ENCODE results near the gene MIEF1. TPM values are rescaled to one million over a fixed set of nuclear protein-coding genes. Genes with fewer than 3 reads are reported as not detected.

Gene MIEF1
- total RNA-seq, 1 donor from 2014 or later, result 59.4 TPM

- Mint-ChIP-seq H3K9me3 (no peaks in the 10 kb centered on the region), H3K36me3 (ENCODE audit: low read depth) (no peaks in the 10 kb centered on the region), H3K4me3 (no peak overlapping the region), H3K4me1 (ENCODE audit: low read depth) (peaks cover 16% of the 10 kb centered on the region), H3K27me3 (ENCODE audit: insufficient read depth) (peaks cover 2% of the 10 kb centered on the region), H3K27ac (no peak overlapping the region)
- intact Hi-C loops (cut with micrococcal nuclease), result no loop called here
- no peak for DNase-seq (ENCODE audit: low spot score)
Observed at GRCh38 chr22:39488563-39489083, 13.5 kb upstream of the MIEF1 start.

DNA sequence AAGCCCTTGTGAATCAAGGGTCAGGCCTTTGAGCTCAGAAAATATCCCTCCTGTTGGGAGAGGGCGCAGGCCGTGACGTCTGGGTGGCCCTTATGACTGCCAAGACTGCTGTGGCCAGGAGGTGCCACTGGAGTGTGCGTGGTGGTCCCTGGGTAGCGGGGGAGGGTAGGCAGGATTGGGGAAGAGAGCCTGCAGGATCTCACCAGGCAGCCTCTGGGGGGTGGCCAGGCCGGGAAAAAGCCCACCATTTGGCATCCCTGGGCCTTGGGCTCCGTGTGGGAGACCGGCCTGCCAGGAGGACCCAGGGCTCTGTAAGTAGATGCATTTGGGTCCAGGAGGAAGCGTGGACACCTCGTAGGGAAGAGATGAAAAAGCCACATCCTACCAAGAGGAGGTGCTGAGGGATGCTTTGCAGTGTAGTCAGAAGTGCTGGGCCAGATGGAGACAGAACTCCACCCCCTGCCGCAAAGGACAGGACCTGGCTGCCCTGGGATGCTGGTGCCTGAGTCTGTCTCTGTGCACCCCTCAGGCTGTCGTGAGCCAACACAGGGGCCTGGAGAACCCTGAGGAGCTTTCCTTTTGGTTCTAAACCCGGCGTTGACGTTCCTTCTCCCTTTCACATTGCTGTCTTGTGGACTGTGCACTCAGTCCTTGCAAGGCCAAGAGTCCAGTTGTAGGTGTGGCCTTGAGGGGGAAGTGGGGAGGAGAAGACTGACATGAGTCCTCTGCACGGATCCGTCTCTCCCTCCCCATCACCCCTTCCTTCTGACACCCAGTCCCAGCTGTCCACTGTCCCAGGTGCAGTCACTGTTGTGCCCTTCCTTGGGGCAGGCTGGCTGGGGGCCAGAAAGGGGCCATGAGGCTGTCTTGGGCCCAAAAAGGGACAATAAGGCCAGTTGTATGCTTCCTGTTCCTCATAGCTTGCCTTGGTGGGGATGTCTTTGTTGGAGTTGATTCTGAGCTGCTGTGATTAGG, 12.7 kb upstream of the MIEF1 start:
- H3K4me1 Mint-ChIP-seq (ENCODE audit: low read depth), result peaks cover 18% of the 10 kb centered on the region
- H3K36me3 Mint-ChIP-seq (ENCODE audit: low read depth), result no peaks in the 10 kb centered on the region
- DNase-seq (ENCODE audit: low spot score), result no peak
- no peak overlapping the region for H3K4me3 Mint-ChIP-seq
- no peaks in the 10 kb centered on the region for H3K9me3 Mint-ChIP-seq
- no peak overlapping the region for H3K27ac Mint-ChIP-seq
- intact Hi-C loops (cut with micrococcal nuclease), result loop anchor here (1.0 kb wide), 1 partner anchor 90 kb away; the partner anchor contains the start of gene TAB1
- H3K27me3 Mint-ChIP-seq (ENCODE audit: insufficient read depth), result peaks cover 2% of the 10 kb centered on the region

DNA sequence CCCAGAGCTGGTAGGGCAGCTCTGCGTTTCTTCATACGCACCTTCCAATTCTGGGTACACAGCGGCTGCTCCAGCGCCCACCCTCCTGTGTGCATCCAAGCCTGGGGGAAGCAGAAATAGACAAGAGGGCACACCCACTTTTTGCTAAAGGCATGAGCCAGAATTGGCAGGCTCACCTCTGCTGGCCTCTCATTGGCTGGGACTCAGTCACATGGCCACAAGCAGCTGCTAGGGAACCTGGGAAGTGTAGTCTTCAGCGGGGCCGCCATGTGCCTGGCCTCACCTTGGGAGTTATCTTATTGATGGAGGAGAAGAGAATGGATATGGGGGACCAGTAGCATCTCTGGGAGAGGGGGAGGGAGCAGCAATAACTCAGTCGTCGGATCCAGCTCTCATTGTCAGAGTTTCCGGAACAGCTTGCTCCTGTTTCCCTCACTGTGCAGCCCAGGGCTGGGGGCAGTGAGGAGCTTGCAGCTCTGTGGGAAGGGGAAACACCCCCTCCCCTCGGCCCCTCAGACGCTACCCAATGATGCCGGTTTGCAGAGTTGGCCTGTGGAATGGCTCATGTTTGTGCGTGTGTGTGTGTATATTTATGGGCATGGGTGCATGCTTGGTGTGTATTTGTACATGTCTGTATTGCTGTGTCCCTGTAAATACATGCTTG, 11.8 kb upstream of the MIEF1 start:
- H3K27me3 Mint-ChIP-seq (ENCODE audit: insufficient read depth), result peaks cover 2% of the 10 kb centered on the region
- H3K4me1 Mint-ChIP-seq (ENCODE audit: low read depth), result peaks cover 25% of the 10 kb centered on the region
- H3K4me3 Mint-ChIP-seq, result no peak overlapping the region
- no peaks in the 10 kb centered on the region for H3K9me3 Mint-ChIP-seq
- H3K27ac Mint-ChIP-seq, result peak overlapping the region; percentile 76
- DNase-seq (ENCODE audit: low spot score), result peak; percentile 70
- intact Hi-C loops (cut with micrococcal nuclease), result loop anchor here (1.0 kb wide), 1 partner anchor 91 kb away; the partner anchor contains the start of gene TAB1
- H3K36me3 Mint-ChIP-seq (ENCODE audit: low read depth), result no peaks in the 10 kb centered on the region

- intact Hi-C loops (cut with micrococcal nuclease), result loop anchor here (1.0 kb wide), 1 partner anchor 92 kb away; the partner anchor contains the start of gene TAB1
- peaks cover 25% of the 10 kb centered on the region for H3K4me1 Mint-ChIP-seq (ENCODE audit: low read depth)
- H3K27me3 Mint-ChIP-seq (ENCODE audit: insufficient read depth), result peaks cover 2% of the 10 kb centered on the region
- no peak overlapping the region for H3K27ac Mint-ChIP-seq
- no peaks in the 10 kb centered on the region for H3K9me3 Mint-ChIP-seq
- no peak for DNase-seq (ENCODE audit: low spot score)
- H3K4me3 Mint-ChIP-seq, result no peak overlapping the region
- H3K36me3 Mint-ChIP-seq (ENCODE audit: low read depth), result no peaks in the 10 kb centered on the region
Observed at GRCh38 chr22:39490966-39491680, 11.0 kb upstream of the MIEF1 start.

DNA sequence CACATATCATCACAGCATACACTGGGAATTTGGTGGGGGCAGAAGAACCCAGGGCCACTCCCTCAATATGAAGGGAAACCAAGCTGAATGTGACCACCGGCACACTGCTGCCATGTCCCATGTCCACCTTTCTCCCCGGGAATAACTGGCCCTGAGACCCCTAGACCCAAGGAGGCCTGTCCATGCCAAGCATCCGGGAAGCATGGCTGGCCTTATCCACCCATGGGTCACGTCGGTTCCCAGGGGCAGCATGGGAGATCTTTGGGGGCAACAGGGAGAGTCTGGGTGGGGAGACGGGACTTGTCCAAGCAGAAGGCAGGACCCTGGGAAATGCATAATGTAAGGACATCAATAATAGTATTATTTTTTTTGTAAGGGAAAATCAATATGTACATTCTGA, 10.4 kb upstream of the MIEF1 start:
- no peak for DNase-seq (ENCODE audit: low spot score)
- Mint-ChIP-seq H3K9me3 (no peaks in the 10 kb centered on the region), H3K27ac (no peak overlapping the region), H3K4me3 (no peak overlapping the region), H3K27me3 (ENCODE audit: insufficient read depth) (peaks cover 2% of the 10 kb centered on the region), H3K36me3 (ENCODE audit: low read depth) (no peaks in the 10 kb centered on the region), H3K4me1 (ENCODE audit: low read depth) (peaks cover 25% of the 10 kb centered on the region)
- intact Hi-C loops (cut with micrococcal nuclease), result no loop called here

DNA sequence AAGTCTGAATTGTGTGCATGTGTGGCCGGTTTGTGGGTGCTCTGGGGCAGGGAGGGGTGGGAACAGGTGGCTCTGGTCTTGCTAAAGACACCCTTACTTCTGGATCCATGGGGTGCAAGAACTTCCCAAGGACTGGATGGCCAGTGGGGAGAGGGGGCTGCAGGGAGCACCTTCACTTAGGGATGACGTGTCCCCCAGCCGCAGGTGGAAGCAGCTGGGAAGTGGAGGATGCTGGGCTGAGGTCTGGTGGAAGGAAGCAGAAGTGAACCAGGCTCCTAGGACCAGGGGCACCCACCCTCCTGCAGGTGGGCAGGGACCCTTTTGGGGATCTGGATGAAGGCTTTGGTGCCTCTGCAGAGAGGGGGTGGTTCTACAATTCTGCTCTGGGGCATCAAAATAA, 9.9 kb upstream of the MIEF1 start:
- H3K4me1 Mint-ChIP-seq (ENCODE audit: low read depth), result peaks cover 25% of the 10 kb centered on the region
- peaks cover 2% of the 10 kb centered on the region for H3K27me3 Mint-ChIP-seq (ENCODE audit: insufficient read depth)
- no peak overlapping the region for H3K4me3 Mint-ChIP-seq
- H3K9me3 Mint-ChIP-seq, result no peaks in the 10 kb centered on the region
- DNase-seq (ENCODE audit: low spot score), result no peak
- H3K27ac Mint-ChIP-seq, result no peak overlapping the region
- H3K36me3 Mint-ChIP-seq (ENCODE audit: low read depth), result no peaks in the 10 kb centered on the region
- intact Hi-C loops (cut with micrococcal nuclease), result no loop called here

DNA sequence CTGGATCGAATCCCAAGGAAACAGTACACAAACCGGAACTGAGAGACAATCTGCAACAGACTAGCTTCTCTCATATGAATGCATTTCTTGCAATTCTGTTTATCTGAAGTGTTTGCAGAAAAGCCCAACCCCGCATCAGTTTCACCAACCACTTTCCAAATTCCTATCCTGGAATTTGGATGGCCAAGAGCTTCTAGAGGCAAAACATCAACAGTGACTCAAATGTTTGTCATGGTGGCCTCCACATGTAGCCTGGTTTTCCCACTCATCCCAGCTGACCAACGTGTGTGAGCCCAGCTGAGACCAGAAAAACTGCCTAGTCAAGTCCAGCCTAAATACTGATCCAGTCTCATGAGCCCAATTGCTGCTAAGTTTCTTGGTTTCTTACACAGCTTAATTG, 8.3 kb upstream of the MIEF1 start:
- DNase-seq (ENCODE audit: low spot score), result no peak
- Mint-ChIP-seq H3K27ac (no peak overlapping the region), H3K36me3 (ENCODE audit: low read depth) (no peaks in the 10 kb centered on the region), H3K9me3 (no peaks in the 10 kb centered on the region), H3K4me1 (ENCODE audit: low read depth) (peaks cover 25% of the 10 kb centered on the region), H3K4me3 (no peak overlapping the region), H3K27me3 (ENCODE audit: insufficient read depth) (peaks cover 5% of the 10 kb centered on the region)
- intact Hi-C loops (cut with micrococcal nuclease), result loop anchor here (1.0 kb wide), 2 partner anchors 21 to 27 kb away; partner anchors contain the start of gene ATF4

- H3K36me3 Mint-ChIP-seq (ENCODE audit: low read depth), result no peaks in the 10 kb centered on the region
- H3K27me3 Mint-ChIP-seq (ENCODE audit: insufficient read depth), result peaks cover 5% of the 10 kb centered on the region
- H3K9me3 Mint-ChIP-seq, result no peaks in the 10 kb centered on the region
- no peak overlapping the region for H3K27ac Mint-ChIP-seq
- H3K4me3 Mint-ChIP-seq, result no peak overlapping the region
- intact Hi-C loops (cut with micrococcal nuclease), result loop anchor here (1.0 kb wide), 1 partner anchor 542 kb away; no protein-coding TSS in a partner anchor
- H3K4me1 Mint-ChIP-seq (ENCODE audit: low read depth), result peaks cover 24% of the 10 kb centered on the region
- no peak for DNase-seq (ENCODE audit: low spot score)
Observed at GRCh38 chr22:39494471-39495120, 7.5 kb upstream of the MIEF1 start.

DNA sequence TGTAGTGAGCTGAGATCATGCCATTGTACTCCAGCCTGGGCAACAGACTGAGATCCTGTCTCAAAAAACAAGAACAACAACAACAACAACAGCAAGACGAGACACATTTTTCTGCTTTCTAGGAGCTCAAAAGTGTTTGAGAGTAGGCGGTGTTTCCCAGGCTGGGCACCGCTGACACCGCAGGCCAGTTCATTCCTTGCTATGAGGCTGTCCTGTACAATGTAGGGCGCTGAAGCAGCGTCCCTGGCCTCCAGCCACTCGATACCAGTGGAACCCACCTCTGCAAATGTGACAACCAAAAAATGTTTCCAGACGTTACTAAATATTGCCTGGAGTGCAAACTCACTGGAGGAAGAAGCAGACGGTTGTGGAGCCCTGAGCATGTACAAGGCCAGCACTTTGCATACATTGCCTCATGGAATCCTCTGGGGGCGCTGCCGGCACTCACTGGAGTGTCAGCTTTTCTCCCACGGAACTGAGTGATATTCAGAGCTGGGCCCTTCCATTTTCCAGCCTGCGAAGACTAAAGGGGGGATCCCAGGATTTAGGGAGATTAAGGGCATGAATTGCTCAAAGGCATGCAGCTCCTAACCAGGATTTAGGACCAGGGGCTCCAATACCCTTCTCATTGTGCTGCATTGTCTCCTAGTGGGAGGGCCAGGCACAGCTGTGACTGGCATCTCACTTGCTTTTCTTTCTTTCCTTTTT, 5.8 kb upstream of the MIEF1 start:
- H3K4me3 Mint-ChIP-seq, result no peak overlapping the region
- H3K27me3 Mint-ChIP-seq (ENCODE audit: insufficient read depth), result peaks cover 7% of the 10 kb centered on the region
- peak; percentile 40 for DNase-seq (ENCODE audit: low spot score)
- no peak overlapping the region for H3K27ac Mint-ChIP-seq
- peaks cover 16% of the 10 kb centered on the region for H3K4me1 Mint-ChIP-seq (ENCODE audit: low read depth)
- no peaks in the 10 kb centered on the region for H3K36me3 Mint-ChIP-seq (ENCODE audit: low read depth)
- intact Hi-C loops (cut with micrococcal nuclease), result loop anchor here (1.0 kb wide), 1 partner anchor 33 kb away; no protein-coding TSS in a partner anchor
- H3K9me3 Mint-ChIP-seq, result no peaks in the 10 kb centered on the region

DNA sequence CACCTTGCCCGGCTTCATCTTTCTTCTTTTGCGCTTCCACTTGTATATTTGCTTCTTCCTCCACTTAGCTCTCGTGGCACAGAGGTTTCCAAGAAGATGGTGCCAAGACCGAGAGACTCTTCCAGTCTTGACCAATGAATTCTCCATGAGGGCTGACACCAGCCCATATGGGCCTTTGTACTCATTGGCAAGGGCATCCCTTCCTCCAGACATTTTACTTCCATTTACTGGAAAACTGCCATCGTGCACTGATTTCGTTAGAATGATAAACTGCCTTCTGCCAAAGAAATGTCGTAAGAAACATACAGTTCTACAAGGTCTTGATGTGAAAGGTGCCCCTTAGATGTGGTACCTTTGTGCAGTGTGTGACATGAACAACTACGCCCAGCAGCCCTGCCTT, 4.7 kb upstream of the MIEF1 start:
- no peak overlapping the region for H3K4me3 Mint-ChIP-seq
- H3K27me3 Mint-ChIP-seq (ENCODE audit: insufficient read depth), result peaks cover 5% of the 10 kb centered on the region
- intact Hi-C loops (cut with micrococcal nuclease), result no loop called here
- H3K9me3 Mint-ChIP-seq, result no peaks in the 10 kb centered on the region
- DNase-seq (ENCODE audit: low spot score), result no peak
- peak overlapping the region; percentile 40 for H3K27ac Mint-ChIP-seq
- H3K4me1 Mint-ChIP-seq (ENCODE audit: low read depth), result peaks cover 25% of the 10 kb centered on the region
- H3K36me3 Mint-ChIP-seq (ENCODE audit: low read depth), result peaks cover 2% of the 10 kb centered on the region

DNA sequence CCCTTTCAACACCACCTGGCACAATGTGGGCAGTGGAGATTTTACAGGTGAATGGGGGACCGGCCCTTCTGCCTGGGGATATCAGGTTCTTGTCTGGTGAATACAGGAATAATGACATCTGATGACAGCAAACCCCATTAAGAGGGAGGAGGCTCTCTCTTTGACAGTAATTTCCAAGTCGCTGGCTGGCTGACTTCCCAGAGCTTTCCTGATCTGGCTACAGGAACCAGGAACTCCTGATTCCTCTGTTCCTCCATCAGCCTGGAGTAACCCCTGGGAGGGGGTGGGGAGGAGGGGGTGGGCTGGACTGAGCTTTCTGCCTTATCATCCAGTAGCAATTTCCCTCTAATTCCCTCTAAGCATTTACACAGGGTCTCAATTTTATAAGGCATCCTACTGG, 3.7 kb upstream of the MIEF1 start:
- intact Hi-C loops (cut with micrococcal nuclease), result no loop called here
- no peaks in the 10 kb centered on the region for H3K9me3 Mint-ChIP-seq
- DNase-seq (ENCODE audit: low spot score), result no peak

More for the DNA sequence above, 3.7 kb upstream of the MIEF1 start:
- H3K27me3 Mint-ChIP-seq (ENCODE audit: insufficient read depth), result peaks cover 5% of the 10 kb centered on the region
- H3K4me1 Mint-ChIP-seq (ENCODE audit: low read depth), result peaks cover 24% of the 10 kb centered on the region
- peaks cover 2% of the 10 kb centered on the region for H3K36me3 Mint-ChIP-seq (ENCODE audit: low read depth)
- no peak overlapping the region for H3K27ac Mint-ChIP-seq
- no peak overlapping the region for H3K4me3 Mint-ChIP-seq

Measured in activated T-helper 1 cell treated with anti-CD3 and anti-CD28 coated beads, Interleukin-12 subunit alpha, Interleukin-12 subunit beta, Interleukin-2, Interleukin-4 antibody, amounts not matched to agents 30 ng/mL and 10 ng/mL and 1 ng/mL, durations not matched to agents 14 hours and 24 hours and 36 hours (primary cell).